H1 (cell line): ENCODE results near the gene SBK2. TPM values are rescaled to one million over a fixed set of nuclear protein-coding genes. Genes with fewer than 3 reads are reported as not detected.

Source experiments
- CTCF ChIA-PET: fragments of 300-600 bp; sonication (Branson Sonifier 250); formaldehyde crosslinking; loops from one replicate; lab custom pipeline; 2021; ENCODE audit not compliant: partially characterized antibody; lab: Charles Lee
- POLR2A ChIA-PET: fragments of 300-600 bp; sonication (Branson Sonifier 250); formaldehyde crosslinking; loops from one replicate; lab custom pipeline; 2021; ENCODE audit warnings: inconsistent platforms; ENCODE audit not compliant: partially characterized antibody; lab: Charles Lee
- DNase-seq, 2 experiments: peaks; one replicate each; pipeline versions ENCODE4 v3.0.0 to v3.0.0-alpha.2; 2010 to 2022; ENCODE audit warnings: low spot score in 2 of 2, low read depth in 1 of 2, mixed read lengths in 1 of 2
- FAIRE-seq: peaks from 2 replicates; lab custom pipeline; 2011; peaks lifted over from hg19 to GRCh38; lab: Jason Lieb, UNC
- H2AFZ ChIP-seq: 2 replicates; pipeline ENCODE4 v1.8.1; 2012; ENCODE audit warnings: low read length, inconsistent platforms
- H2AK5ac ChIP-seq: 2 replicates; pipeline ENCODE4 v1.6.1; 2013; ENCODE audit warnings: low read depth, low read length
- H2BK120ac ChIP-seq: replicated peaks from 2 replicates; pipeline ENCODE3; 2013; ENCODE audit warnings: low read depth, low read length, inconsistent platforms
- H2BK12ac ChIP-seq: 2 replicates; pipeline ENCODE4 v1.6.1; 2013; ENCODE audit warnings: low read depth, low read length
- H2BK15ac ChIP-seq: 2 replicates; pipeline ENCODE4 v1.6.1; 2013; ENCODE audit warnings: low read length
- H2BK20ac ChIP-seq: 2 replicates; pipeline ENCODE4 v1.6.1; 2013; ENCODE audit warnings: low read length
- H2BK5ac ChIP-seq: 2 replicates; pipeline ENCODE4 v1.6.1; 2013; ENCODE audit warnings: low read depth, low read length
- H3K14ac ChIP-seq: 2 replicates; pipeline ENCODE4 v1.6.1; 2013; ENCODE audit warnings: inconsistent platforms; ENCODE audit not compliant: insufficient read length
- H3K18ac ChIP-seq: 2 replicates; pipeline ENCODE4 v1.6.1; 2013; ENCODE audit warnings: low read length; ENCODE audit errors: extremely low read depth
- H3K23ac ChIP-seq: 2 replicates; pipeline ENCODE4 v1.6.1; 2013; ENCODE audit warnings: inconsistent platforms; ENCODE audit not compliant: insufficient read length
- H3K23me2 ChIP-seq: 2 replicates; pipeline ENCODE4 v1.6.1; 2013; ENCODE audit warnings: low read depth, low read length
- H3K27ac ChIP-seq: 2 replicates; pipeline ENCODE4 v1.6.1; 2011; ENCODE audit warnings: low read depth, low read length, inconsistent platforms
- H3K27me3 ChIP-seq, 4 experiments: replicated peaks in 1 of 4; 1 replicate in 1 of 4; 2 replicates in 3 of 4; pipeline versions ENCODE4 v1.6.1 to v1.8.1; 2011 to 2013; ENCODE audit warnings: low read length in 3 of 4, mild to moderate bottlenecking in 3 of 4, inconsistent platforms in 2 of 4, mixed read lengths in 2 of 4, moderate library complexity in 1 of 4; ENCODE audit not compliant: control insufficient read depth in 3 of 4, insufficient read depth in 3 of 4; ENCODE audit errors: extremely low read depth in 1 of 4
- H3K36me3 ChIP-seq, 4 experiments: 2 replicates each; pipeline versions ENCODE4 v1.6.1 to v1.8.1; 2011 to 2013; ENCODE audit warnings: mild to moderate bottlenecking in 4 of 4, low read length in 3 of 4, moderate library complexity in 2 of 4, control low read depth in 1 of 4, inconsistent platforms in 1 of 4; ENCODE audit not compliant: insufficient read depth in 4 of 4, control insufficient read depth in 2 of 4
- H3K4ac ChIP-seq: replicated peaks from 2 replicates; pipeline ENCODE3; 2013; ENCODE audit warnings: low read length, low read depth, mixed read lengths, inconsistent platforms; ENCODE audit not compliant: insufficient read length
- H3K4me1 ChIP-seq, 4 experiments: replicated peaks in 1 of 4; 1 replicate in 1 of 4; 2 replicates in 3 of 4; pipeline versions ENCODE4 v1.6.1 to v1.8.1; 2011 to 2013; ENCODE audit warnings: low read length in 3 of 4, inconsistent platforms in 2 of 4, mixed read lengths in 1 of 4; ENCODE audit not compliant: insufficient read depth in 4 of 4, control insufficient read depth in 3 of 4
- H3K4me2 ChIP-seq, 2 experiments: 2 replicates each; pipeline versions ENCODE4 v1.6.1 to v1.8.1; 2011 to 2013; ENCODE audit warnings: low read depth in 2 of 2, low read length in 2 of 2, control low read depth in 1 of 2, inconsistent platforms in 1 of 2, mild to moderate bottlenecking in 1 of 2; ENCODE audit not compliant: insufficient read depth in 1 of 2
- H3K4me3 ChIP-seq, 4 experiments: fragments of 200-600, 300-600 bp in 1 of 4; sonication (generic), shearing (Covaris generic), sonication (Bioruptor Twin) in 1 of 4; 2 replicates each; pipeline versions ENCODE4 v1.5.1 to v1.8.1; 2011 to 2016; ENCODE audit warnings: low read length in 4 of 4, low read depth in 3 of 4, control low read depth in 2 of 4, inconsistent platforms in 2 of 4, mild to moderate bottlenecking in 2 of 4, mixed read lengths in 1 of 4, moderate library complexity in 1 of 4; ENCODE audit not compliant: insufficient read depth in 2 of 4; ENCODE audit errors: extremely low read depth in 1 of 4
- H3K56ac ChIP-seq: replicated peaks from 2 replicates; pipeline ENCODE3; 2013; ENCODE audit warnings: low read depth, mild to moderate bottlenecking, mixed read lengths, low read length, inconsistent platforms; ENCODE audit not compliant: insufficient read length
- H3K79me1 ChIP-seq: 2 replicates; pipeline ENCODE4 v1.6.1; 2013; ENCODE audit warnings: low read depth, low read length, control low read depth
- H3K79me2 ChIP-seq, 2 experiments: 2 replicates each; pipeline versions ENCODE4 v1.6.1 to v1.8.1; 2012 to 2013; ENCODE audit warnings: low read length in 2 of 2, mild to moderate bottlenecking in 2 of 2, inconsistent platforms in 1 of 2; ENCODE audit not compliant: insufficient read depth in 2 of 2, control insufficient read depth in 1 of 2
- H3K9ac ChIP-seq, 4 experiments: replicated peaks in 1 of 4; 1 replicate in 1 of 4; 2 replicates in 3 of 4; pipeline versions ENCODE4 v1.6.1 to v1.8.1; 2011 to 2013; ENCODE audit warnings: low read depth in 3 of 4, low read length in 3 of 4, control low read depth in 2 of 4, mild to moderate bottlenecking in 2 of 4, moderate library complexity in 2 of 4, inconsistent platforms in 1 of 4; ENCODE audit errors: extremely low read depth in 1 of 4
- H3K9me3 ChIP-seq, 2 experiments: 2 replicates each; pipeline versions ENCODE4 v1.6.1 to v1.8.1; 2012 to 2013; ENCODE audit warnings: mild to moderate bottlenecking in 2 of 2, moderate library complexity in 2 of 2, control low read depth in 1 of 2, inconsistent platforms in 1 of 2, low read depth in 1 of 2, low read length in 1 of 2, mixed read lengths in 1 of 2; ENCODE audit not compliant: insufficient read depth in 2 of 2
- H4K20me1 ChIP-seq, 2 experiments: replicated peaks in 1 of 2; 2 replicates each; pipeline versions ENCODE3 to v1.8.1; 2011 to 2013; ENCODE audit warnings: inconsistent platforms in 2 of 2, low read length in 2 of 2, mild to moderate bottlenecking in 1 of 2; ENCODE audit not compliant: insufficient read depth in 2 of 2, control insufficient read depth in 1 of 2
- H4K5ac ChIP-seq: 2 replicates; pipeline ENCODE4 v1.6.1; 2013; ENCODE audit warnings: low read length, low read depth, mixed read lengths, inconsistent platforms; ENCODE audit not compliant: insufficient read length
- H4K8ac ChIP-seq: 2 replicates; pipeline ENCODE4 v1.8.0; 2013; ENCODE audit warnings: mild to moderate bottlenecking, moderate library complexity, low read length, inconsistent platforms; ENCODE audit not compliant: insufficient read depth; ENCODE audit errors: extremely low read depth
- H4K91ac ChIP-seq: replicated peaks from 2 replicates; pipeline ENCODE3; 2013; ENCODE audit warnings: low read length, mixed read lengths, inconsistent platforms; ENCODE audit not compliant: insufficient read length
- CBX5 ChIP-seq: fragments of 300-800, 300-1000 bp; sonication (generic); IDR thresholded peaks from 2 replicates; pipeline ENCODE4 v1.7.1; 2016; ENCODE audit warnings: antibody characterized with exemption, low read length, low read depth
- CBX8 ChIP-seq: fragments of 300-800, 300-1000 bp; sonication (generic); IDR thresholded peaks from 2 replicates; pipeline ENCODE4 v1.7.1; 2016; ENCODE audit warnings: low read depth, low read length, borderline replicate concordance
- EGR1 ChIP-seq: IDR thresholded peaks from 2 replicates; pipeline ENCODE4 v1.6.1; 2011; ENCODE audit warnings: low read depth, low read length, borderline replicate concordance
- GABPA ChIP-seq: IDR thresholded peaks from 2 replicates; pipeline ENCODE4 v1.6.1; 2011; ENCODE audit warnings: mild to moderate bottlenecking, low read length, moderate library complexity, borderline replicate concordance; ENCODE audit not compliant: insufficient read depth
- GTF2F1 ChIP-seq: IDR thresholded peaks from 2 replicates; pipeline ENCODE4 v1.6.1; 2012; ENCODE audit warnings: low read depth, low read length, improper control_type of control experiment, borderline replicate concordance
- JUND ChIP-seq: IDR thresholded peaks from 2 replicates; pipeline ENCODE4 v1.6.1; 2011; ENCODE audit warnings: mild to moderate bottlenecking, improper control_type of control experiment, low read length
- PHF8 ChIP-seq: fragments of 200-600 bp; sonication (generic); conservative IDR thresholded peaks from 2 replicates; pipeline ENCODE4 v1.7.1; 2012; ENCODE audit warnings: low read depth, mild to moderate bottlenecking, inconsistent platforms, low read length, moderate library complexity
- SIRT6 ChIP-seq: IDR thresholded peaks from one replicate; pipeline ENCODE4 v1.7.1; 2012; ENCODE audit warnings: low read length, inconsistent platforms
- SIX5 ChIP-seq: IDR thresholded peaks from 2 replicates; pipeline ENCODE4 v1.6.1; 2011; ENCODE audit warnings: mild to moderate bottlenecking, low read depth, low read length
- SRF ChIP-seq: IDR thresholded peaks from 2 replicates; pipeline ENCODE4 v1.6.1; 2011; ENCODE audit warnings: mild to moderate bottlenecking, low read depth, low read length, moderate library complexity
- TBP ChIP-seq: IDR thresholded peaks from 2 replicates; pipeline ENCODE4 v1.6.1; 2011; ENCODE audit warnings: low read depth, low read length, improper control_type of control experiment
- TCF12 ChIP-seq: IDR thresholded peaks from 2 replicates; pipeline ENCODE4 v1.6.1; 2011; ENCODE audit warnings: low read depth, mild to moderate bottlenecking, low read length
- WGBS, 2 experiments: shearing (Covaris generic) in 1 of 2; methylation state at CpG; one replicate each; pipeline versions ENCODE4 v1.1.6 to v1.1.7; 2013 to 2015; ENCODE audit warnings: low lambda C conversion rate in 2 of 2, mixed read lengths in 2 of 2, inconsistent platforms in 1 of 2, low coverage in 1 of 2, missing lambda C conversion rate in 1 of 2; ENCODE audit not compliant: insufficient replicate concordance in 2 of 2, insufficient coverage in 1 of 2, insufficient read length in 1 of 2; ENCODE audit errors: extremely low coverage in 1 of 2, missing lambda C conversion rate in 1 of 2; 5-methylcytosine and 5-hydroxymethylcytosine counted together
- polyA plus RNA-seq, 7 experiments: library from polyadenylated mRNA; depleted of rRNA in 3 of 7; stranded (reverse) in 5 of 7; unstranded in 2 of 7; fragments of >200 nt in 5 of 7; fragments of 200-250 nt in 2 of 7; gene quantifications; 1 replicate in 5 of 7; 2 replicates in 1 of 7; 4 replicates in 1 of 7; pipeline versions ENCODE4 v1.2.1 to v1.2.3, GENCODE V29; 2011 to 2013; ENCODE audit warnings: missing spikeins in 2 of 7, mixed read lengths in 2 of 7
- total RNA-seq: library from RNA; stranded (reverse); fragmentation: NEBNext Ultra II Directional; extraction: Animal tissue kit (Norgen Biotek cat#: 25700); gene quantifications from 2 replicates; pipeline ENCODE4 v1.2.1, GENCODE V29; 2021

SBK2 gene
- total and polyA plus RNA-seq, 2 of the 8 experiments (the other 6 are each of a cell fraction or from before 2014, with no cell fraction given): 3.2 to 4.1 TPM

GRCh38 chr19:55579766-55580621 lies 43.1 kb upstream of the SBK2 start:
- peaks cover 6% of the 10 kb centered on the region; the same call in 1 of the 2 replicates for H3K23me2 ChIP-seq
- peak overlapping the region; percentile 91 for H3K56ac ChIP-seq
- ChIA-PET POLR2A (interaction anchor here (0.6 to 2.7 kb wide), 9 partner anchors 9 to 300 kb away, joined by 3 to 27 read pairs (median 3); partner anchors contain the start of genes FIZ1, HSPBP1 and ZNF865), CTCF (interaction anchor here (1.1 to 1.4 kb wide), 2 partner anchors 23 to 113 kb away, joined by 3 to 4 read pairs; no protein-coding TSS in a partner anchor)
- TF ChIP-seq JUND (no peak), CBX8 (no peak), CBX5 (no peak), SRF (no peak), PHF8 (no peak), TBP (no peak), GTF2F1 (no peak), TCF12 (no peak), SIX5 (no peak), EGR1 (no peak), GABPA (no peak), SIRT6 (no peak)
- H2BK15ac ChIP-seq: 0 out of 2 replicates have a peak overlapping the region, but pooled peaks have one; percentile 88
- no peak overlapping the region for H2BK120ac ChIP-seq
- no peak for FAIRE-seq
- H4K5ac ChIP-seq: peak overlapping the region; percentile 100
- H2BK12ac ChIP-seq: no peak overlapping the region
- H3K14ac ChIP-seq: no peak overlapping the region
- WGBS, 2 experiments: 21% methylated on average over 13 of the region's 20 CpGs; no CpG with 5 or more reads in 1 of the 2 experiments
- peak overlapping the region; percentile 85 for H4K91ac ChIP-seq
- H3K9ac ChIP-seq: peak overlapping the region; percentile 70 to 80 (median 73)
- H3K79me1 ChIP-seq: peaks cover 8% of the 10 kb centered on the region; the same call in 1 of the 2 replicates
- no peaks in the 10 kb centered on the region for H3K27me3 ChIP-seq
- no peak overlapping the region for H3K23ac ChIP-seq
- H3K79me2 ChIP-seq: peaks cover 5 to 6% of the 10 kb centered on the region in 2 experiments; a peak in 3 of 4 replicates
- peak overlapping the region; percentile 96; the same call in 1 of the 2 replicates for H3K18ac ChIP-seq
- peak overlapping the region; percentile 80 for H3K4ac ChIP-seq
- peak overlapping the region; percentile 81; the same call in 1 of the 2 replicates for H3K27ac ChIP-seq
- no peak overlapping the region for H2BK20ac ChIP-seq
- peak overlapping the region; percentile 92; the same call in 1 of the 2 replicates for H2BK5ac ChIP-seq
- no peaks in the 10 kb centered on the region for H3K9me3 ChIP-seq
- no peak overlapping the region for H2AFZ ChIP-seq
- peak overlapping the region; percentile 75; the same call in 1 of the 2 replicates for H2AK5ac ChIP-seq
- peak overlapping the region; percentile 97 for H4K8ac ChIP-seq
- H3K36me3 ChIP-seq: peaks cover 7 to 23% (median 9%) of the 10 kb centered on the region in 4 experiments; a peak in 7 of 8 replicates
- H3K4me2 ChIP-seq: peak overlapping the region; percentile 74 to 99
- DNase-seq: peak in 1 of 2 experiments; percentile 60
- no peaks in the 10 kb centered on the region for H3K4me1 ChIP-seq
- peak overlapping the region; percentile 73 to 92 (median 74) for H3K4me3 ChIP-seq
- H4K20me1 ChIP-seq: peaks cover 0 to 4% of the 10 kb centered on the region in 2 experiments
